ENCODE results near the gene NISCH. TPM values are rescaled to one million over a fixed set of nuclear protein-coding genes. Genes with fewer than 3 reads are reported as not detected.

NISCH gene
- total and polyA plus RNA-seq, 7 donors, result 14.3 to 33.4 (median 23.6) TPM

DNA sequence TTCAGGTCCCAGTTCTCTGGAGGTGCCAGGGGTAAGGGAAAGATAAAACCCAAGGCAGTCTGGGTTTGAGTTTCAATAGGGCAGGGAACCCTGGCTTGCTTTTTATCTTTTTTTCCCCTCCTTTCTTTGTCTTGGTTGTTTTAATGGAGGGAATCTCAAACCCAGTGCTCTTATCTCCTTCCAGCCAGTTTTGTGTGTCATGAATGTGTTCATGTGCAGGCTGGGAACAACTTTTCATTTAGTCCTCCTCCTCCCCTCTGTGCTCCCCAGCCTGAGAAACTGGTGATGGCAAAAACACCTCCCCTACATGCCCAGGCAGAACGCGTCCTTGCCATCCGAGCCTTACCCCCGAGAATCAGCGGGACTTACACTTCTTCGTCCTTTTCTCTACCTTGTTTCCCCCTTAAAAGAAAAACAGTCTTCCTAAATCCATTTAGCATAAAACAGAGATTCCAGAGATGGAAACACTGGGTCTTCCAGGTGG is 21.4 kb upstream of the NISCH start:
- H3K9me3 ChIP-seq, result no peaks in the 10 kb centered on the region
- no peaks in the 10 kb centered on the region for H3K36me3 ChIP-seq (ENCODE audit: insufficient read depth in 1 of 2, low read depth in 1 of 2)
- no peak for TF ChIP-seq CTCF (IDR thresholded peaks at IDR 0.05)
- no peak for DNase-seq
- no peak overlapping the region for H3K4me3 ChIP-seq
- H3K27ac ChIP-seq, result no peak overlapping the region
- H3K27me3 ChIP-seq (ENCODE audit: insufficient read depth in 3 of 3, low read length in 2 of 3), result no peaks in the 10 kb centered on the region
- ATAC-seq, result no peak
- intact Hi-C loops (cut with DNase I), result no loop called here
- peaks cover 15% of the 10 kb centered on the region for H3K4me1 ChIP-seq
- WGBS, 3 donors, result 88 to 94% (median 90%) methylated on average over 6 of the region's 6 CpGs

- H3K4me1 ChIP-seq, result peaks cover 15% of the 10 kb centered on the region
- WGBS, 3 donors, result 88 to 95% (median 94%) methylated on average over 9 of the region's 9 CpGs
- no peak for DNase-seq
- intact Hi-C loops (cut with DNase I), result no loop called here
- H3K9me3 ChIP-seq, result no peaks in the 10 kb centered on the region
- ATAC-seq, result no peak
- H3K4me3 ChIP-seq, result no peak overlapping the region
- no peak overlapping the region for H3K27ac ChIP-seq
- no peaks in the 10 kb centered on the region for H3K27me3 ChIP-seq (ENCODE audit: insufficient read depth in 3 of 3, low read length in 2 of 3)
- no peaks in the 10 kb centered on the region for H3K36me3 ChIP-seq (ENCODE audit: insufficient read depth in 1 of 2, low read depth in 1 of 2)
- no peak for TF ChIP-seq CTCF (IDR thresholded peaks at IDR 0.05)
Observed at GRCh38 chr3:52434491-52435115, 20.8 kb upstream of the NISCH start.

GRCh38 chr3:52435246-52436101 is 19.9 kb upstream of the NISCH start:
- ATAC-seq, result no peak
- no peak overlapping the region for H3K4me3 ChIP-seq
- no peak overlapping the region for H3K27ac ChIP-seq
- 85 to 92% (median 89%) methylated on average over 30 to 32 of the region's 32 CpGs for WGBS, 3 donors
- intact Hi-C loops (cut with DNase I), result no loop called here
- H3K27me3 ChIP-seq (ENCODE audit: insufficient read depth in 3 of 3, low read length in 2 of 3), result no peaks in the 10 kb centered on the region
- TF ChIP-seq CTCF (IDR thresholded peaks at IDR 0.05), result no peak
- H3K4me1 ChIP-seq, result peaks cover 15% of the 10 kb centered on the region
- DNase-seq, result no peak
- no peaks in the 10 kb centered on the region for H3K36me3 ChIP-seq (ENCODE audit: insufficient read depth in 1 of 2, low read depth in 1 of 2)
- H3K9me3 ChIP-seq, result no peaks in the 10 kb centered on the region

DNA sequence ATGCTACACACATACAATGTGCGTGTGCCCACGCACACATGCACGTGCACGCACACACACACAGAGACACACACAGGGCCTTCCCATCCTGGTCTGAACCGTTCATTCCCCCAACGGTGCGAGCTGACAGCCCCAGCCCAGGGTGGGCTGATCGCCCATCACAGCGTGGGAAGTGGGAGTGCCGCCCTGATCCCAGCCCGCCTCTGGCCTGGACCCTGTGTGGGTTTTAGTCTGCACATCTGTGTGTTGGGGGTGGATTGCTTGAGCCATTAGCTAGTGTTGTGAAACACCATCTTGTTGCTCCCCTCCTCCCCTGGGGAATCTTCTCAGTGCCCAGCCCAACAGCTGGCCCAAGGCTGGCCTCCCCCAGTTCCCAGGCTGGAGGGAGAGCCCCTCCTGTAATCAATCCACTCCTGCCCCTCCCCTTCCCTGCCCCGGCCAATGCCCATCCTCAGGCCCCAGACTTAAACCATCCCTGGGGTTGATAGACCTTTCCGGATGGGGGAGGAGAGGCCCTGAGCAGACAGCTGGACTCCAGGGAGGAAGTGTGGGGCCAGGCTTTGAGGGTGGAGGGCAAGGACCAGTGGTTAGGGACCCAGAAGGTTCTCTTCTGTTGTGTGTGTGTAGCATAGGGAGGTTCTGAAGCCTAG is 18.8 kb upstream of the NISCH start:
- no peak overlapping the region for H3K4me3 ChIP-seq
- WGBS, 3 donors, result 69 to 81% (median 73%) methylated on average over 13 of the region's 13 CpGs
- no peaks in the 10 kb centered on the region for H3K27me3 ChIP-seq (ENCODE audit: insufficient read depth in 3 of 3, low read length in 2 of 3)
- H3K4me1 ChIP-seq, result peaks cover 15% of the 10 kb centered on the region
- H3K9me3 ChIP-seq, result no peaks in the 10 kb centered on the region
- ATAC-seq (peak in 3 of 4 donors; percentile 36 to 55 (median 48)), DNase-seq (peak in 1 of 2 donors; percentile 85)
- intact Hi-C loops (cut with DNase I), result no loop called here
- no peak for TF ChIP-seq CTCF (IDR thresholded peaks at IDR 0.05)
- no peak overlapping the region for H3K27ac ChIP-seq
- no peaks in the 10 kb centered on the region for H3K36me3 ChIP-seq (ENCODE audit: insufficient read depth in 1 of 2, low read depth in 1 of 2)
